ENCODE measurements around the gene PSD. TPM values are rescaled to one million over a fixed set of nuclear protein-coding genes. Genes with fewer than 3 reads are reported as not detected.

PSD gene
- total RNA-seq, 1 donor from 2014 or later = 7.5 TPM

GRCh38 chr10:102438374-102438773 lies 19.8 kb upstream of the PSD start:
- no peak for DNase-seq

DNA sequence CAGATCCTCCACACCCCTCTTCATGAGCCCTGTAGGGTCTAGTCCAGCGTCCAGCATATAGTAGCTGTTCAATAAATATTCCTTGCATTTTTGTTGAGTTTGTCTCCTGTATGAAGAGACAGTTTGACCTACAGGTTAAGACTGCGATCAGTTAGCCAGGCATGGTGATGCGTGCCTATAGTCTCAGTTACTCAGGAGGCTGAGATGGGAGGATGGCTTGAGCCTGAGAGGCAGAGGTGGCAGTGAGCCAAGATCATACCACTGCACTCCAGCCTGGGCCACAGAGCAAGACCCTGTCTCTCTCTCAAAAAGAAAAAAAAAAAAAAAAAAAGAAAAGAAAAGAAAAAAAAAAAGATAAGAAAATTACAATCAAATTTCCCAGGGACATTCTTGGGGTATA lies 18.9 kb upstream of the PSD start:
- DNase-seq = no peak

DNA sequence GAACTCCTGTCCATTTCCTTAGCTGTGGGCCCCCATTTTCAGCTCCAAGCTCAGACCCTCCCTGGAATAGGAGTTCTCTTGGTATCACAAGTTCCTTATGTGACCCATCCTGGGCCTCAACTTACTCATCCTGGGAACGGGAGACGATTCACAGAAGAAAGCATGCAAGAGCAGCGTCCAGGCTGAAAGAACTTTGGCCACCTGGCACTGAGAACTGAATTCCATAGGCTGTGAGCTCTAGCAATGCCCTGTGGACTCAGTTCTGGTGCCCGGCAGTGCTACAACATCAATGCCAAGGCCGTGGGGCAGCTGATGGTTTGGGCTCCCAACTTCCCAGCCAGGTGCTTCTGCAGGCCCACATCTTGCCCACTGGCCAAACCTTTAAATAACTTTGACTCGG lies 17.7 kb upstream of the PSD start:
- no peak for DNase-seq

- no peak for DNase-seq
These were observed 17.1 kb upstream of the PSD start for GRCh38 chr10:102435529-102436233.

GRCh38 chr10:102435133-102435497 lies 16.5 kb upstream of the PSD start:
- no peak for DNase-seq

GRCh38 chr10:102434394-102435132 lies 16.0 kb upstream of the PSD start:
- no peak for DNase-seq

GRCh38 chr10:102433619-102434046 lies 15.0 kb upstream of the PSD start:
- DNase-seq = no peak

- DNase-seq = peak; percentile 96
These were observed 13.8 kb upstream of the PSD start, which contains the start of gene CUEDC2 for GRCh38 chr10:102432162-102432950. CUEDC2 (minus strand) TSS chr10:102432574; CDS start chr10:102425188, 7,386 bp downstream.

DNA sequence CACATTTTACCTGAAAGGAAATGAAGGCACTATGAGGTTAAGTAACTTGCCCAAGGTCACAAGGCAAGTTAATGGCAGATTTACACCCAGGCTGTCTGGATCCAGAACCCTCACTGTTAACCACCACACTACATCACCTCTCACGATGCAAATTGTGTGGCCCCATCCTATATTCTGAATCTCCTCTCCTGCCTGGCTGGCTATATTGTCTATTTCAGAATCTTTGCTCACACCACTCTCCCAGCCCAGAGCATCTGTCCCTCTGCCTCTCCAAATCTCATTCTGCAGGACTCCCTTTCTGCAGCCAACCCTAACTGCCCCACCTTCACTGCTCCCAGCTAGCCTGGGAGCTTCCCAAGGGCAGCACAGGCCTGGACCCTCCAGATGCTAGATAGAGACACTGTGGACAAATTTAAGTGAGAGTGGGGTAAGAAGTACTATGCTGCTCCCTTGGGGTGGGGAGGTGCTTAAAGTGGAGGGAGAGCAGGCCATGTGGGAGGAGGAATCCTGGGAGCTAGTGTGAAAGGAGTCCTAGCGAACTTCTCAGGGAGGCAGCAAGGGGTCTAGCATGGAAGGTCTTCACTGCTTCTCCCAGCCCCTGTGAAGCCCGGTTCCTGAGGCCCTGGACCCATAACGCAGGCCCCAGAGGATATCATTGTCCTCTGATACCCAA lies 13.0 kb upstream of the PSD start:
- DNase-seq = no peak

DNA sequence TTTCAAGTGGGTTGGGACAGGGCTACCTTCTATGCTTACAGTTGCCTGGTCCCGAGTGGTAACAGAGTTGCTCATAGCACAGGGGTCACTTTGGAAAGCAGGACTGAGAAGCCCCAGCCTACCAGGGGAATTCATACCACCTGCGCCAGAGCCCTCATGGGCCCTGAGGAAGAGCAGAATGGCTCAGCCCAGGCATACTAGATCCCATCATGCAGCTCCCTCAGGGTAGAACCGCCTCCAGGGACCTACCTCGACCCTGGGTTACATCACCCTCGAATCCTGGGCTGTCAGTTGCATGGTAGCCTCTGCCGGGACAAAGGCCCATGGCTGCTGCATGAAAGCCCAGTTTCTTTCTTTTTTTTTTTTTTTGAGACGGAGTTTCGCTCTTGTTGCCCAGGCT lies 10.9 kb upstream of the PSD start:
- no peak for DNase-seq

- no peak for DNase-seq
These were observed 8.3 kb upstream of the PSD start for GRCh38 chr10:102426803-102427287.

DNA sequence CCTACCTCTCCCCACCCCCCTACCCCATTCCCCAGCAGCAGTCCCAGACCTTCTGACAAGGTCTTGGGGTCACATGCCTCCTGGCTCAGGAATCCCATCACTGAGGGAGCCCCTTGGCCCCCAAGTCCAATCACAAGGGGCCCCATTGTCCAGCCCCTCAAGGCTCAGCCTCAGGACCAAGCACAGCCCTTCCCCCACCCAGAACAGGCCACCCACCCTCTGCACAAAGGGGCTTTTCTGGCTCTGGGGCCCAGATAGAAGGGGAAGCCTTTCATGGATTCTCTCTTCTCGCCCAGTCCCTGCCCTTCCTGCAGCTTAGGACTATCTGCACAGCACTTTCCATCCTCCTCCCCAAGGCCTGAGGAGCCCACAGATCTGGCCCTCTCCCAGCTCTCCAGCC lies 6.9 kb upstream of the PSD start:
- DNase-seq = no peak

- DNase-seq = no peak
These were observed 6.3 kb upstream of the PSD start for GRCh38 chr10:102424916-102425315.

- DNase-seq = no peak
These were observed 5.6 kb upstream of the PSD start for GRCh38 chr10:102424145-102424544.

DNA sequence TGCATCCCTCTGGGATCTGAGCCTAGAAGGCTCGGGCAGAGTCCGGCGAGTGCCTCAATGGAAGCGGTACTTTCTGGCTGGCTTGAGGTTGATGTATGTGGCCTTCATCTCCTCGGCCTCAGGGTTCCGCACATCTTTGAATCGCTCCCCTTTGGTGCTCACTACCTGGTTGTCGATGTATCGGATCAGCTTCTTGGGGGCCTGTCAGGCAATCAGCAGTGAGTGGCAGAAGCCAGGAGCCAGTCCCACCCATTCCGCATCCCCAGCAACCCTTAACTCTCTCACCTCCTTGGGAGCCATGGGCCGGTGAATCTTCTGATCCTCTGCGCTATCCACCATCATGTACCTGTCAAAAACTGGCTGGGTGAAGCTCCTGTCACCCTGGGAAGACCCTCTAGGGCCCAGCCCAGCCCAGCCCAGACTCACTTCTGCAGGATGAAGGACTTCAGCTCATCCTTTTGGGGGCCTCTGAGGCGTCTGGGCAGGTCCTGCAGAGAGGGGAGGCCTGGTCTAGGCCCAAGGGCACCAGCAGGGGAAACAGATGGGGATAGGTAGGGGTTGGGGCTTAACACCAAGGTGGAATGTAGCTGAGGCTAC lies 4.9 kb upstream of the PSD start:
- DNase-seq = no peak

DNA sequence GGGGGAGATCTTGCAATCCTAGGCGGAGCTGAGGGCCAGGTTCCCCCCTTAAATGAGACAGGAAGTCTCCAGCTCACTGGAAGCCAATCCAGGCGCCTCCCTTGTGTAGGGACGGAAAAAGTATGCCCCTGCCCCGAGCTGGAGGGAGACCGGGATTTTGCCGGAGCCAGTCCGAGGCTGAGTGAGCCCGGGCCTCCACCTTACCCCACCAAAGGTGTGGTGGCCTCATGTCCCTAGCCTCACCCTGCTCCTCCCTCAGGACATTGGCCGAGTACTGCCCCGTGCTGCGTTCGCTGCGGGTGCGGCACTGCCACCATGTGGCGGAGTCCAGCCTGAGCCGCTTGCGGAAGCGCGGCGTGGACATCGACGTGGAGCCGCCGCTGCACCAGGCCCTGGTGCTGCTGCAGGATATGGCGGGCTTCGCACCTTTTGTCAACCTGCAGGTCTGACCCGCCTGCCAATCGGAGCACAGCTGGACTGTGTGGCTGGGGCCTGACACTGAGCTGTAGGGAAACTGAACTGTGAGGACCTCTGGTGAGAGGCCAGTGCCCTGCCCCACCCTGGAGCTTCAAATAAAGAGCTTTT lies 4.1 kb upstream of the PSD start:
- peak; percentile 31 for DNase-seq

- DNase-seq = no peak
These were observed 3.4 kb upstream of the PSD start for GRCh38 chr10:102421757-102422512.

DNA sequence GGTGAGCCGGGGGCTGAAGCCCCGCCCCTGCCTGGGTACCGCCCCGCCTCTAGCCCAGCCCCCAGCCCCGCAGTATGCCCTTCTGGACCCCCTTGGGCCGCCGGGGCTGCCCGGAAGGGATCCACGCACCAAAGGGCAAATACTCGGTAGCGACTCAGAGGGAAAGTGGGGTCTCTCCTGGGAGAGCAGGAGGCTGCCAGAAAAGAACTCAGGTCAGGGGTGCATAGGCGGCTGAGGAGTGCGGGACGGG lies 2.8 kb upstream of the PSD start:
- no peak for DNase-seq

- DNase-seq = peak; percentile 96
These were observed 2.3 kb upstream of the PSD start, which contains the start of gene FBXL15 for GRCh38 chr10:102420714-102421506. FBXL15 (plus strand) TSS chr10:102420836; CDS start chr10:102421130, 294 bp downstream.

GRCh38 chr10:102420181-102420713 lies 1.7 kb upstream of the PSD start:
- no peak for DNase-seq

All from skin of body (tissue), 2 donors.